Endothelial cell of umbilical vein (primary cell): ENCODE measurements around the gene ROBO2. TPM values are rescaled to one million over a fixed set of nuclear protein-coding genes. Genes with fewer than 3 reads are reported as not detected.

Experiments
- BruUV-seq: library from RNA; stranded (reverse); fragments of 400-500 nt; replicated peaks from 2 replicates; lab custom pipeline; 2021; lab: Mats Ljungman, UMichigan
- CTCF ChIA-PET: fragments of 300-600, 350-600 bp; sonication (Branson Sonifier 250); formaldehyde crosslinking; loops from one replicate; lab custom pipeline; 2021; ENCODE audit warnings: antibody characterized with exemption, inconsistent platforms; lab: Charles Lee
- POLR2A ChIA-PET: fragments of 300-600, 350-600 bp; sonication (Branson Sonifier 250); formaldehyde crosslinking; loops from one replicate; lab custom pipeline; 2021; ENCODE audit warnings: antibody characterized with exemption, inconsistent platforms; lab: Charles Lee
- DNase-seq: peaks from one replicate; pipeline ENCODE4 v3.0.0-alpha.2; 2011; ENCODE audit warnings: low read depth, low spot score
- FAIRE-seq: peaks from 2 replicates; lab custom pipeline; 2011; peaks lifted over from hg19 to GRCh38; lab: Jason Lieb, UNC
- H2AFZ ChIP-seq: 2 replicates; pipeline ENCODE4 v1.6.0; 2012; ENCODE audit warnings: low read depth, low read length, control low read depth, inconsistent platforms
- H3K27ac ChIP-seq: 2 replicates; pipeline ENCODE4 v1.5.1; 2011; ENCODE audit warnings: low read depth, mild to moderate bottlenecking, control low read depth, low read length, moderate library complexity; ENCODE audit not compliant: insufficient read depth
- H3K27me3 ChIP-seq, 2 experiments: 2 replicates each; pipeline versions ENCODE4 v1.6.0 to v1.6.1; 2011; ENCODE audit warnings: low read length in 2 of 2, mixed read lengths in 1 of 2; ENCODE audit not compliant: control insufficient read depth in 2 of 2, insufficient read depth in 2 of 2
- H3K36me3 ChIP-seq, 2 experiments: 2 replicates in 1 of 2; 3 replicates in 1 of 2; pipeline ENCODE4 v1.5.1; 2011; ENCODE audit warnings: low read length in 2 of 2, mild to moderate bottlenecking in 1 of 2, moderate library complexity in 1 of 2; ENCODE audit not compliant: control insufficient read depth in 2 of 2, insufficient read depth in 2 of 2; ENCODE audit errors: extremely low read depth in 1 of 2
- H3K4me1 ChIP-seq: 3 replicates; pipeline ENCODE4 v1.5.1; 2011; ENCODE audit warnings: mild to moderate bottlenecking, low read length; ENCODE audit not compliant: control insufficient read depth, insufficient read depth; ENCODE audit errors: extremely low read depth
- H3K4me2 ChIP-seq: 2 replicates; pipeline ENCODE4 v1.6.1; 2011; ENCODE audit warnings: low read length, control low read depth, mixed read lengths; ENCODE audit not compliant: insufficient read depth
- H3K4me3 ChIP-seq, 3 experiments: fragments of 200-600 bp in 1 of 3; sonication (generic), shearing (Covaris generic) in 1 of 3; replicated peaks in 1 of 3; 2 replicates each; pipeline ENCODE4 v1.5.1; 2011 to 2016; ENCODE audit warnings: control low read depth in 3 of 3, low read length in 3 of 3, mild to moderate bottlenecking in 2 of 3, inconsistent platforms in 1 of 3, low read depth in 1 of 3, moderate library complexity in 1 of 3; ENCODE audit not compliant: insufficient read depth in 1 of 3
- H3K79me2 ChIP-seq: 2 replicates; pipeline ENCODE4 v1.6.0; 2012; ENCODE audit warnings: low read length, inconsistent platforms; ENCODE audit not compliant: control insufficient read depth, insufficient read depth
- H3K9ac ChIP-seq: replicated peaks from 2 replicates; pipeline ENCODE3; 2011; ENCODE audit warnings: low read length, control low read depth; ENCODE audit not compliant: insufficient read depth; ENCODE audit errors: extremely low read depth
- H3K9me1 ChIP-seq: replicated peaks from 3 replicates; pipeline ENCODE4 v1.6.0; 2011; ENCODE audit warnings: mild to moderate bottlenecking, low read length; ENCODE audit not compliant: control insufficient read depth, insufficient read depth; ENCODE audit errors: extremely low read depth
- H3K9me3 ChIP-seq: replicated peaks from 2 replicates; pipeline ENCODE4 v1.5.1; 2012; ENCODE audit warnings: low read length, inconsistent platforms; ENCODE audit not compliant: control insufficient read depth, insufficient read depth
- H4K20me1 ChIP-seq: replicated peaks from 2 replicates; pipeline ENCODE3; 2011; ENCODE audit warnings: mild to moderate bottlenecking, low read length; ENCODE audit not compliant: control insufficient read depth, insufficient read depth; ENCODE audit errors: extremely low read depth
- CTCF ChIP-seq, 2 donors: IDR thresholded peaks; 1 replicate in 1 of 2; 2 replicates in 1 of 2; pipeline ENCODE4 v1.5.1; 2011; ENCODE audit warnings: low read length in 2 of 2, mild to moderate bottlenecking in 2 of 2, moderate library complexity in 2 of 2, control low read depth in 1 of 2, inconsistent platforms in 1 of 2, low read depth in 1 of 2; ENCODE audit not compliant: insufficient read depth in 1 of 2; ENCODE audit errors: extremely low read depth in 1 of 2
- EZH2 ChIP-seq: IDR thresholded peaks from 2 replicates; pipeline ENCODE4 v1.6.1; 2012; ENCODE audit warnings: borderline replicate concordance, low read depth, mild to moderate bottlenecking, moderate library complexity, low read length, inconsistent platforms; ENCODE audit not compliant: severe bottlenecking
- FOS ChIP-seq: IDR thresholded peaks from 2 replicates; pipeline ENCODE4 v1.6.1; 2011; ENCODE audit warnings: mild to moderate bottlenecking, low read length, moderate library complexity, borderline replicate concordance; ENCODE audit not compliant: insufficient read depth
- GATA2 ChIP-seq: IDR thresholded peaks from 2 replicates; pipeline ENCODE4 v1.7.0; 2011; ENCODE audit warnings: low read depth, mild to moderate bottlenecking, moderate library complexity, mixed read lengths, low read length; ENCODE audit not compliant: insufficient read length, insufficient read depth
- JUN ChIP-seq: IDR thresholded peaks from 2 replicates; pipeline ENCODE4 v1.6.1; 2011; ENCODE audit warnings: borderline replicate concordance, low read depth; ENCODE audit not compliant: insufficient read length, insufficient read depth
- MYC ChIP-seq: IDR thresholded peaks from one replicate; pipeline ENCODE4 v1.6.1; 2011; ENCODE audit warnings: mild to moderate bottlenecking, low read depth, low read length
- POLR2A ChIP-seq: IDR thresholded peaks from 2 replicates; pipeline ENCODE4 v1.6.1; 2012; ENCODE audit warnings: low read depth, mild to moderate bottlenecking, control low read depth, low read length
- POLR2AphosphoS5 ChIP-seq: IDR thresholded peaks from 2 replicates; pipeline ENCODE4 v1.6.1; 2012; ENCODE audit warnings: low read depth, mild to moderate bottlenecking, control low read depth, low read length, moderate library complexity; ENCODE audit not compliant: insufficient read depth
- dilution Hi-C: fragments of 300-500 bp; cut with MboI; formaldehyde crosslinking; loops from one replicate; pipeline ENCODE4 v1.15.0; 2019; ENCODE audit warnings: low sequenced_read_pairs; ENCODE audit not compliant: extremely low pct_ligation_motif_present
- intact Hi-C: fragments of 100-400 bp; cut with micrococcal nuclease; formaldehyde crosslinking; loops from one replicate; pipeline ENCODE4 v1.10.0; 2022
- polyA plus RNA-seq, 4 experiments: library from polyadenylated mRNA; depleted of rRNA in 3 of 4; stranded (reverse) in 3 of 4; unstranded in 1 of 4; fragments of >200 nt; gene quantifications; 2 replicates each; pipeline versions ENCODE4 v1.2.1 to v1.2.3, GENCODE V29; 2011 to 2012; ENCODE audit warnings: missing spikeins in 1 of 4
- total RNA-seq: library from RNA; stranded (reverse); gene quantifications from 2 replicates; pipeline ENCODE4 v1.2.3, GENCODE V29; 2021
- TF ChIP-seq, protein P1 (sequence below): IDR thresholded peaks from 2 replicates; pipeline ENCODE4 v1.6.1; 2011; ENCODE audit not compliant: insufficient read depth, insufficient read length

ROBO2 gene
- total and polyA plus RNA-seq, 2 donors (not counting 3 experiments of a cell fraction or from before 2014, with no cell fraction given) = not detected

GRCh38 chr3:77365152-77365551 lies 325.3 kb downstream of the ROBO2 start:
- Histone ChIP-seq H3K9me3 (no peaks in the 10 kb centered on the region), H3K4me1 (no peaks in the 10 kb centered on the region), H3K4me3 (no peak overlapping the region), H3K9ac (no peak overlapping the region), H3K27me3 (no peaks in the 10 kb centered on the region), H3K36me3 (no peaks in the 10 kb centered on the region), H3K4me2 (no peak overlapping the region), H3K9me1 (no peaks in the 10 kb centered on the region), H3K79me2 (no peaks in the 10 kb centered on the region), H3K27ac (no peak overlapping the region), H2AFZ (no peak overlapping the region), H4K20me1 (no peaks in the 10 kb centered on the region)
- no peak for DNase-seq
- POLR2A ChIA-PET = no interaction called here
- CTCF ChIA-PET = no interaction called here
- dilution Hi-C loops (no loop called here), intact Hi-C loops (no loop called here)
- TF ChIP-seq POLR2AphosphoS5 = no peak
- no peak for TF ChIP-seq GATA2
- TF ChIP-seq EZH2 = no peak
- no peak for TF ChIP-seq MYC
- no peak for TF ChIP-seq CTCF (IDR thresholded peaks at IDR 0.05; ENCODE audit: extremely low read depth in 1 of 2, insufficient read depth in 1 of 2, low read depth in 1 of 2, low read length in 2 of 2)
- no peak for TF ChIP-seq FOS
- TF ChIP-seq, protein P1, sequence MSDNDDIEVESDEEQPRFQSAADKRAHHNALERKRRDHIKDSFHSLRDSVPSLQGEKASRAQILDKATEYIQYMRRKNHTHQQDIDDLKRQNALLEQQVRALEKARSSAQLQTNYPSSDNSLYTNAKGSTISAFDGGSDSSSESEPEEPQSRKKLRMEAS = no peak
- no peak for TF ChIP-seq POLR2A
- TF ChIP-seq JUN = no peak
- FAIRE-seq = no peak
- no TSS peak for BruUV-seq
